ENCODE results near the gene CCDC107. TPM values are rescaled to one million over a fixed set of nuclear protein-coding genes. Genes with fewer than 3 reads are reported as not detected.

Gene CCDC107
- total and polyA plus RNA-seq, 2 of the 13 experiments (the other 11 are each of a cell fraction or from before 2014, with no cell fraction given), result 7.1 to 15.2 TPM

- TF ChIP-seq NRL (CRISPR knock-in tag; IDR thresholded peaks at IDR 0.05; ENCODE audit: borderline replicate concordance), result no peak
- TF ChIP-seq ZEB1 (IDR thresholded peaks at IDR 0.05; ENCODE audit: insufficient replicate concordance, low read depth), result no peak
- no peak for TF ChIP-seq EZH2 (conservative IDR thresholded peaks at IDR 0.05; ENCODE audit: low read depth, low read length)
- TF ChIP-seq RBM39 (IDR thresholded peaks at IDR 0.05; ENCODE audit: low read depth, low read length, poor library complexity, severe bottlenecking), result no peak
- TF ChIP-seq HHEX (CRISPR knock-in tag; IDR thresholded peaks at IDR 0.05), result no peak
- no peak for TF ChIP-seq ZBTB37 (CRISPR knock-in tag; IDR thresholded peaks at IDR 0.05)
- no peak for TF ChIP-seq SIN3B (IDR thresholded peaks at IDR 0.05; ENCODE audit: low read length)
- no peak for TF ChIP-seq KAT8 (CRISPR knock-in tag; IDR thresholded peaks at IDR 0.05)
- TF ChIP-seq ZBTB21 (CRISPR knock-in tag; IDR thresholded peaks at IDR 0.05), result no peak
- no peak for TF ChIP-seq NPAS2 (CRISPR knock-in tag; IDR thresholded peaks at IDR 0.05; ENCODE audit: borderline replicate concordance)
- no peak for TF ChIP-seq RERE (CRISPR knock-in tag; IDR thresholded peaks at IDR 0.05; ENCODE audit: low read depth)
- TF ChIP-seq CCAR2 (optimal IDR thresholded peaks at IDR 0.05; ENCODE audit: low read depth, low read length), result no peak
- peak; percentile 61 for TF ChIP-seq STAG1 (CRISPR knock-in tag; IDR thresholded peaks at IDR 0.05)
- TF ChIP-seq DBP (CRISPR knock-in tag; IDR thresholded peaks at IDR 0.05; ENCODE audit: not compliant biosample characterization), result no peak
- TF ChIP-seq NFE2L2 (IDR thresholded peaks at IDR 0.05; ENCODE audit: low read length), result no peak
- TF ChIP-seq GATAD1 (CRISPR knock-in tag; IDR thresholded peaks at IDR 0.05), result no peak
- TF ChIP-seq XRCC5 (optimal IDR thresholded peaks at IDR 0.05; ENCODE audit: low read length), result peak; percentile 75
- no peak for TF ChIP-seq ZSCAN12 (CRISPR knock-in tag; IDR thresholded peaks at IDR 0.05)
- TF ChIP-seq ZNF569 (CRISPR knock-in tag; IDR thresholded peaks at IDR 0.05; ENCODE audit: borderline replicate concordance), result no peak
- no peak for TF ChIP-seq ZNF577 (CRISPR knock-in tag; IDR thresholded peaks at IDR 0.05; ENCODE audit: borderline replicate concordance, low read depth)
- no peak for TF ChIP-seq NR1H2 (CRISPR knock-in tag; IDR thresholded peaks at IDR 0.05; ENCODE audit: borderline replicate concordance, low read depth)
Measured at GRCh38 chr9:35696520-35697215, 38.6 kb downstream of the CCDC107 start (continued).
